T-helper 1 cell treated with Interleukin-12 subunit alpha and Interleukin-12 subunit beta and Interleukin-4 antibody, amounts not matched to agents 30 μg/mL and 1 μg/mL, for 36 hours (primary cell): ENCODE measurements around the gene MYL12B.
"Not testable (repeated sequence)": the region's sequence is repeated elsewhere in the genome, so short reads cannot be mapped to it uniquely, and the experiment has no call there.

Experiments used
- H3K27ac Mint-ChIP-seq: one replicate; pipeline ENCODE4 v1.8.0; 2021; ENCODE audit warnings: mild to moderate bottlenecking, mixed read lengths
- H3K27me3 Mint-ChIP-seq: one replicate; pipeline ENCODE4 v1.8.0; 2021; ENCODE audit warnings: low read depth, mixed read lengths
- H3K36me3 Mint-ChIP-seq: one replicate; pipeline ENCODE4 v1.8.0; 2021; ENCODE audit warnings: low read depth, mixed read lengths
- H3K4me1 Mint-ChIP-seq: one replicate; pipeline ENCODE4 v1.8.0; 2021; ENCODE audit warnings: low read depth, mixed read lengths
- H3K4me3 Mint-ChIP-seq: one replicate; pipeline ENCODE4 v1.8.0; 2021; ENCODE audit warnings: mild to moderate bottlenecking, moderate library complexity, mixed read lengths
- H3K9me3 Mint-ChIP-seq: one replicate; pipeline ENCODE4 v1.8.0; 2021; ENCODE audit warnings: mixed read lengths

The MYL12B gene

GRCh38 chr18:3261373-3262233 lies at the start of gene MYL12B:
TSS of gene MYL12B (plus strand) at chr18:3262133. CDS start at chr18:3272899, 10,766 bp downstream.
- Mint-ChIP-seq H3K27me3 (no peaks in the 10 kb centered on the region), H3K4me3 (peak within 1 kb of the TSS; percentile 96), H3K36me3 (peaks cover 36% of the 10 kb centered on the region), H3K9me3 (no peaks in the 10 kb centered on the region), H3K4me1 (peaks cover 74% of the 10 kb centered on the region), H3K27ac (peak within 1 kb of the TSS; percentile 99)

- Mint-ChIP-seq H3K9me3 (no peaks in the 10 kb centered on the region), H3K27ac (no peak overlapping the region), H3K4me3 (no peak overlapping the region)
Measured at GRCh38 chr18:3212657-3213056, 49.3 kb upstream of the MYL12B start.

GRCh38 chr18:3213300-3214059 lies 48.5 kb upstream of the MYL12B start:
- no peaks in the 10 kb centered on the region for H3K9me3 Mint-ChIP-seq
- no peaks in the 10 kb centered on the region for H3K36me3 Mint-ChIP-seq
- H3K4me3 Mint-ChIP-seq: no peak overlapping the region
- H3K4me1 Mint-ChIP-seq: peaks cover 8% of the 10 kb centered on the region
- H3K27me3 Mint-ChIP-seq: no peaks in the 10 kb centered on the region
- no peak overlapping the region for H3K27ac Mint-ChIP-seq

More at GRCh38 chr18:3212657-3213056, 49.3 kb upstream of the MYL12B start:
- Mint-ChIP-seq H3K36me3 (no peaks in the 10 kb centered on the region), H3K4me1 (peaks cover 8% of the 10 kb centered on the region), H3K27me3 (no peaks in the 10 kb centered on the region)

- Mint-ChIP-seq H3K36me3 (no peaks in the 10 kb centered on the region), H3K4me3 (no peak overlapping the region), H3K4me1 (peaks cover 8% of the 10 kb centered on the region), H3K9me3 (no peaks in the 10 kb centered on the region), H3K27ac (no peak overlapping the region), H3K27me3 (peaks cover 6% of the 10 kb centered on the region)
Measured at GRCh38 chr18:3214855-3215637, 46.9 kb upstream of the MYL12B start.

- no peak overlapping the region for H3K27ac Mint-ChIP-seq
- H3K27me3 Mint-ChIP-seq: peaks cover 6% of the 10 kb centered on the region
- H3K36me3 Mint-ChIP-seq: no peaks in the 10 kb centered on the region
- no peak overlapping the region for H3K4me3 Mint-ChIP-seq
- H3K4me1 Mint-ChIP-seq: peaks cover 8% of the 10 kb centered on the region
- H3K9me3 Mint-ChIP-seq: no peaks in the 10 kb centered on the region
Measured at GRCh38 chr18:3216987-3217386, 44.9 kb upstream of the MYL12B start.

- Mint-ChIP-seq H3K4me1 (peaks cover 5% of the 10 kb centered on the region), H3K27me3 (peaks cover 6% of the 10 kb centered on the region), H3K36me3 (no peaks in the 10 kb centered on the region), H3K9me3 (no peaks in the 10 kb centered on the region), H3K27ac (no peak overlapping the region), H3K4me3 (no peak overlapping the region)
Measured at GRCh38 chr18:3217948-3218647, 43.8 kb upstream of the MYL12B start.

GRCh38 chr18:3218819-3219218 lies 43.1 kb upstream of the MYL12B start:
- H3K27me3 Mint-ChIP-seq: peaks cover 6% of the 10 kb centered on the region
- H3K4me1 Mint-ChIP-seq: no peaks in the 10 kb centered on the region
- H3K27ac Mint-ChIP-seq: no peak overlapping the region
- no peaks in the 10 kb centered on the region for H3K9me3 Mint-ChIP-seq
- H3K4me3 Mint-ChIP-seq: no peak overlapping the region
- no peaks in the 10 kb centered on the region for H3K36me3 Mint-ChIP-seq

- H3K4me1 Mint-ChIP-seq: no peaks in the 10 kb centered on the region
- no peaks in the 10 kb centered on the region for H3K36me3 Mint-ChIP-seq
- H3K9me3 Mint-ChIP-seq: no peaks in the 10 kb centered on the region
- no peak overlapping the region for H3K4me3 Mint-ChIP-seq
- no peak overlapping the region for H3K27ac Mint-ChIP-seq
- peaks cover 6% of the 10 kb centered on the region for H3K27me3 Mint-ChIP-seq
Measured at GRCh38 chr18:3219241-3219630, 42.7 kb upstream of the MYL12B start.

GRCh38 chr18:3219631-3220335 lies 42.1 kb upstream of the MYL12B start, which contains the start of gene MYOM1:
TSS of gene MYOM1 (minus strand) at chr18:3219968. CDS start at chr18:3215223, 4,745 bp downstream.
- Mint-ChIP-seq H3K36me3 (no peaks in the 10 kb centered on the region), H3K4me1 (no peaks in the 10 kb centered on the region), H3K9me3 (no peaks in the 10 kb centered on the region), H3K27ac (no peak within 1 kb of the TSS), H3K27me3 (peaks cover 6% of the 10 kb centered on the region), H3K4me3 (no peak within 1 kb of the TSS)

GRCh38 chr18:3220868-3221267 lies 41.1 kb upstream of the MYL12B start:
- H3K27me3 Mint-ChIP-seq, H3K9me3 Mint-ChIP-seq, H3K4me1 Mint-ChIP-seq, H3K27ac Mint-ChIP-seq, H3K4me3 Mint-ChIP-seq, H3K36me3 Mint-ChIP-seq: not testable (repeated sequence)

GRCh38 chr18:3221496-3221895 lies 40.4 kb upstream of the MYL12B start:
- H3K4me1 Mint-ChIP-seq: no peaks in the 10 kb centered on the region
- H3K36me3 Mint-ChIP-seq: no peaks in the 10 kb centered on the region
- H3K27ac Mint-ChIP-seq: no peak overlapping the region
- H3K27me3 Mint-ChIP-seq: peaks cover 6% of the 10 kb centered on the region
- H3K9me3 Mint-ChIP-seq: no peaks in the 10 kb centered on the region
- H3K4me3 Mint-ChIP-seq: no peak overlapping the region

GRCh38 chr18:3223356-3223755 lies 38.6 kb upstream of the MYL12B start:
- no peaks in the 10 kb centered on the region for H3K9me3 Mint-ChIP-seq
- no peak overlapping the region for H3K4me3 Mint-ChIP-seq
- H3K36me3 Mint-ChIP-seq: no peaks in the 10 kb centered on the region
- H3K27ac Mint-ChIP-seq: no peak overlapping the region
- H3K27me3 Mint-ChIP-seq: peaks cover 6% of the 10 kb centered on the region
- no peaks in the 10 kb centered on the region for H3K4me1 Mint-ChIP-seq

GRCh38 chr18:3224223-3224622 lies 37.7 kb upstream of the MYL12B start:
- H3K36me3 Mint-ChIP-seq: no peaks in the 10 kb centered on the region
- no peak overlapping the region for H3K27ac Mint-ChIP-seq
- peaks cover 6% of the 10 kb centered on the region for H3K27me3 Mint-ChIP-seq
- H3K9me3 Mint-ChIP-seq: no peaks in the 10 kb centered on the region
- no peaks in the 10 kb centered on the region for H3K4me1 Mint-ChIP-seq
- H3K4me3 Mint-ChIP-seq: no peak overlapping the region
